Measurements from ENCODE around the gene RARG. TPM values are rescaled to one million over a fixed set of nuclear protein-coding genes. Genes with fewer than 3 reads are reported as not detected.

The RARG gene
- total and polyA plus RNA-seq, 2 of the 8 experiments (the other 6 are each of a cell fraction or from before 2014, with no cell fraction given): 68.6 to 68.9 TPM

DNA sequence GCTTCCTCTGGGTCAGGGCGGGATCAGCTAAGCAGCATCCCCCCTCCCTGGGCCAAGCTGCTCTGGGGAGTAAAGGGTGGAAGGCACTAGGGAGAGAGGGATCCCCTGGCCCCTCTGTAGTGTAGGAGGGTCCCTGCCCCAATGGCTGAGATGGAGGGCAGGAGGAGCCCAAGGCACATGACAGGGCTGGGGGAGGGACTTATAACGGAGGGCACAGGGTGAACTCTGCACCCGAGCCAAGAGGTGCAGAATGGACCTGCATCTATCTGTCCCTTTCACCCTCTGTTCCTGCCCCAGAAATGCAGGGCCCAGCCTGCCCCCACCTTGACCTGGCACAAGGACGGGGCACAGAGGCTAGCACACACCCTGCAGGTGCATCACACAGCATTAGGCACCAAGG, 21.2 kb downstream of the RARG start:
- Histone ChIP-seq H2BK12ac (ENCODE audit: low read depth, low read length) (no peak overlapping the region), H3K56ac (replicated peaks; ENCODE audit: insufficient read length, low read depth, low read length) (no peak overlapping the region), H3K4me2 (ENCODE audit: insufficient read depth in 1 of 2, low read depth in 2 of 2, low read length in 2 of 2) (no peak overlapping the region), H4K5ac (ENCODE audit: insufficient read length, low read depth, low read length) (no peak overlapping the region), H3K4ac (replicated peaks; ENCODE audit: insufficient read length, low read depth, low read length) (no peak overlapping the region), H3K9ac (replicated peaks in 1 of 4; ENCODE audit: extremely low read depth in 1 of 4, low read depth in 3 of 4, low read length in 3 of 4) (no peak overlapping the region), H3K4me3 (ENCODE audit: extremely low read depth in 1 of 4, insufficient read depth in 2 of 4, low read depth in 3 of 4, low read length in 4 of 4) (no peak overlapping the region), H2BK5ac (ENCODE audit: low read depth, low read length) (no peak overlapping the region), H2BK20ac (ENCODE audit: low read length) (no peak overlapping the region), H2BK15ac (ENCODE audit: low read length) (no peak overlapping the region), H3K79me2 (ENCODE audit: control insufficient read depth in 1 of 2, insufficient read depth in 2 of 2, low read length in 2 of 2) (peaks cover 4 to 7% of the 10 kb centered on the region in 2 experiments), H3K79me1 (ENCODE audit: low read depth, low read length) (peaks cover 6% of the 10 kb centered on the region; the same call in 1 of the 2 replicates), H3K4me1 (replicated peaks in 1 of 4; ENCODE audit: control insufficient read depth in 3 of 4, insufficient read depth in 4 of 4, low read length in 3 of 4) (peaks cover 11 to 24% (median 16%) of the 10 kb centered on the region in 4 experiments), H3K27ac (ENCODE audit: low read depth, low read length) (no peak overlapping the region), H2BK120ac (replicated peaks; ENCODE audit: low read depth, low read length) (no peak overlapping the region), H3K18ac (ENCODE audit: extremely low read depth, low read length) (no peak overlapping the region), H4K20me1 (replicated peaks in 1 of 2; ENCODE audit: control insufficient read depth in 1 of 2, insufficient read depth in 2 of 2, low read length in 2 of 2) (peaks cover 2 to 4% of the 10 kb centered on the region in 2 experiments), H3K9me3 (ENCODE audit: insufficient read depth in 2 of 2, low read depth in 1 of 2, low read length in 1 of 2) (no peaks in the 10 kb centered on the region), H2AFZ (ENCODE audit: low read length) (no peak overlapping the region), H3K23me2 (ENCODE audit: low read depth, low read length) (peaks cover 5% of the 10 kb centered on the region; the same call in 1 of the 2 replicates), H4K8ac (ENCODE audit: extremely low read depth, insufficient read depth, low read length) (no peak overlapping the region), H2AK5ac (ENCODE audit: low read depth, low read length) (no peak overlapping the region), H3K14ac (ENCODE audit: insufficient read length) (no peak overlapping the region), H3K27me3 (replicated peaks in 1 of 4; ENCODE audit: control insufficient read depth in 3 of 4, extremely low read depth in 1 of 4, insufficient read depth in 3 of 4, low read length in 3 of 4) (no peaks in the 10 kb centered on the region; a peak in 1 of 7 replicates), H3K36me3 (ENCODE audit: control insufficient read depth in 2 of 4, insufficient read depth in 4 of 4, low read length in 3 of 4) (peaks cover 20 to 45% (median 31%) of the 10 kb centered on the region in 4 experiments), H3K23ac (ENCODE audit: insufficient read length) (no peak overlapping the region), H4K91ac (replicated peaks; ENCODE audit: insufficient read length, low read length) (no peak overlapping the region)
- DNase-seq (ENCODE audit: low read depth in 1 of 2, low spot score in 2 of 2) (no peak), FAIRE-seq (no peak)
- ChIA-PET POLR2A (ENCODE audit: partially characterized antibody) (interaction anchor here (0.6 to 11.1 kb wide), 11 partner anchors 9 to 88 kb away, joined by 3 to 113 read pairs (median 4); partner anchors contain the start of genes ESPL1, MYG1 and PFDN5), CTCF (ENCODE audit: partially characterized antibody) (interaction anchor here (0.6 to 22.3 kb wide), 19 partner anchors 9 to 423 kb away, joined by 3 to 654 read pairs (median 18); partner anchors contain the start of genes CSAD, ESPL1, MYG1 and NPFF)
- WGBS, 2 experiments (ENCODE audit: extremely low coverage in 1 of 2, insufficient coverage in 1 of 2, insufficient read length in 1 of 2, insufficient replicate concordance in 2 of 2, low coverage in 1 of 2, low lambda C conversion rate in 2 of 2, missing lambda C conversion rate in 1 of 2): 92% methylated on average over 4 of the region's 4 CpGs; no CpG with 5 or more reads in 1 of the 2 experiments
- TF ChIP-seq KDM1A (IDR thresholded peaks at IDR 0.05; ENCODE audit: borderline replicate concordance, low read length): no peak
- no peak for TF ChIP-seq SP4 (IDR thresholded peaks at IDR 0.05; ENCODE audit: low read length)
- no peak for TF ChIP-seq SIN3A (conservative IDR thresholded peaks at IDR 0.05 in 1 of 2, IDR thresholded peaks at IDR 0.05 in 1 of 2; ENCODE audit: low read depth in 1 of 2, low read length in 2 of 2)
- TF ChIP-seq RXRA (IDR thresholded peaks at IDR 0.05; ENCODE audit: insufficient read depth, low read depth, low read length): no peak
- no peak for TF ChIP-seq CTBP2 (IDR thresholded peaks at IDR 0.05; ENCODE audit: borderline replicate concordance, insufficient read depth, insufficient read length, low read length)
- TF ChIP-seq RBBP5 (IDR thresholded peaks at IDR 0.05; ENCODE audit: borderline replicate concordance, low read depth, low read length): no peak
- TF ChIP-seq SUZ12 (IDR thresholded peaks at IDR 0.05; ENCODE audit: low read length): no peak
- TF ChIP-seq, protein P1, sequence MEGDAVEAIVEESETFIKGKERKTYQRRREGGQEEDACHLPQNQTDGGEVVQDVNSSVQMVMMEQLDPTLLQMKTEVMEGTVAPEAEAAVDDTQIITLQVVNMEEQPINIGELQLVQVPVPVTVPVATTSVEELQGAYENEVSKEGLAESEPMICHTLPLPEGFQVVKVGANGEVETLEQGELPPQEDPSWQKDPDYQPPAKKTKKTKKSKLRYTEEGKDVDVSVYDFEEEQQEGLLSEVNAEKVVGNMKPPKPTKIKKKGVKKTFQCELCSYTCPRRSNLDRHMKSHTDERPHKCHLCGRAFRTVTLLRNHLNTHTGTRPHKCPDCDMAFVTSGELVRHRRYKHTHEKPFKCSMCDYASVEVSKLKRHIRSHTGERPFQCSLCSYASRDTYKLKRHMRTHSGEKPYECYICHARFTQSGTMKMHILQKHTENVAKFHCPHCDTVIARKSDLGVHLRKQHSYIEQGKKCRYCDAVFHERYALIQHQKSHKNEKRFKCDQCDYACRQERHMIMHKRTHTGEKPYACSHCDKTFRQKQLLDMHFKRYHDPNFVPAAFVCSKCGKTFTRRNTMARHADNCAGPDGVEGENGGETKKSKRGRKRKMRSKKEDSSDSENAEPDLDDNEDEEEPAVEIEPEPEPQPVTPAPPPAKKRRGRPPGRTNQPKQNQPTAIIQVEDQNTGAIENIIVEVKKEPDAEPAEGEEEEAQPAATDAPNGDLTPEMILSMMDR (IDR thresholded peaks at IDR 0.05; ENCODE audit: control extremely low read depth in 1 of 3, insufficient read depth in 1 of 3, low read depth in 1 of 3, low read length in 3 of 3): no peak
- no peak for TF ChIP-seq MAFK (IDR thresholded peaks at IDR 0.05; ENCODE audit: low read depth, low read length)
- TF ChIP-seq CHD2 (IDR thresholded peaks at IDR 0.05; ENCODE audit: low read length): no peak
